ENCODE results near the gene HNRNPL. TPM values are rescaled to one million over a fixed set of nuclear protein-coding genes. Genes with fewer than 3 reads are reported as not detected.
"Not testable (repeated sequence)": the region's sequence is repeated elsewhere in the genome, so short reads cannot be mapped to it uniquely, and the experiment has no call there.

Gene HNRNPL
- total RNA-seq, 2 experiments from 2014 or later: 517 to 535 TPM

- CTCF ChIA-PET: interaction anchor here (0.6 to 2.3 kb wide), 2 partner anchors 20 to 54 kb away, joined by 4 to 6 read pairs; no protein-coding TSS in a partner anchor
- Mint-ChIP-seq H3K4me1 (no peaks in the 10 kb centered on the region), H3K36me3 (ENCODE audit: low read depth) (peaks cover 12% of the 10 kb centered on the region), H3K9me3 (no peaks in the 10 kb centered on the region), H3K27ac (peak within 1 kb of the TSS; percentile 5), H3K27me3 (no peaks in the 10 kb centered on the region), H3K4me3 (no peak within 1 kb of the TSS)
- POLR2A ChIA-PET: interaction anchor here (0.6 kb wide), 1 partner anchor 61 kb away, joined by 3 read pairs; no protein-coding TSS in a partner anchor
- no peak for DNase-seq
Observed at GRCh38 chr19:38812841-38813320, 36.9 kb downstream of the HNRNPL start, which contains the start of gene LGALS4. Gene LGALS4 (minus strand): TSS chr19:38812945. CDS start chr19:38812886, 59 bp downstream.

GRCh38 chr19:38812009-38812840 lies 37.6 kb downstream of the HNRNPL start:
- Mint-ChIP-seq H3K9me3 (no peaks in the 10 kb centered on the region), H3K4me1 (no peaks in the 10 kb centered on the region), H3K4me3 (no peak overlapping the region), H3K27me3 (no peaks in the 10 kb centered on the region), H3K36me3 (ENCODE audit: low read depth) (peaks cover 12% of the 10 kb centered on the region), H3K27ac (peak overlapping the region; percentile 5)
- CTCF ChIA-PET: interaction anchor here (0.7 to 2.3 kb wide), 3 partner anchors 19 to 583 kb away, joined by 3 to 6 read pairs (median 5); partner anchors contain the start of genes MRPS12 and SARS2
- no peak for DNase-seq
- POLR2A ChIA-PET: no interaction called here

GRCh38 chr19:38809592-38810252 lies 40.1 kb downstream of the HNRNPL start:
- Mint-ChIP-seq H3K4me3 (no peak overlapping the region), H3K27ac (no peak overlapping the region), H3K36me3 (ENCODE audit: low read depth) (peaks cover 1% of the 10 kb centered on the region), H3K9me3 (no peaks in the 10 kb centered on the region), H3K27me3 (no peaks in the 10 kb centered on the region), H3K4me1 (peaks cover 6% of the 10 kb centered on the region)
- ChIA-PET POLR2A (no interaction called here), CTCF (interaction anchor here (1.6 kb wide), 1 partner anchor 40 kb away, joined by 4 read pairs; no protein-coding TSS in a partner anchor)
- DNase-seq: no peak

GRCh38 chr19:38808741-38809140 lies 41.0 kb downstream of the HNRNPL start:
- POLR2A ChIA-PET: no interaction called here

GRCh38 chr19:38807374-38808098 lies 42.2 kb downstream of the HNRNPL start:
- CTCF ChIA-PET: interaction anchor here (0.6 to 1.1 kb wide), 3 partner anchors 15 to 313 kb away, joined by 3 to 4 read pairs (median 3); no protein-coding TSS in a partner anchor

More at GRCh38 chr19:38808741-38809140, 41.0 kb downstream of the HNRNPL start:
- CTCF ChIA-PET: interaction anchor here (0.7 to 1.6 kb wide), 2 partner anchors 39 to 480 kb away, joined by 3 to 4 read pairs; no protein-coding TSS in a partner anchor
- Mint-ChIP-seq H3K27me3 (no peaks in the 10 kb centered on the region), H3K4me1 (peaks cover 6% of the 10 kb centered on the region), H3K4me3 (no peak overlapping the region), H3K27ac (no peak overlapping the region), H3K9me3 (no peaks in the 10 kb centered on the region), H3K36me3 (ENCODE audit: low read depth) (peaks cover 1% of the 10 kb centered on the region)
- no peak for DNase-seq

GRCh38 chr19:38806371-38806770 lies 43.4 kb downstream of the HNRNPL start:
- no peaks in the 10 kb centered on the region for H3K9me3 Mint-ChIP-seq
- no peak overlapping the region for H3K27ac Mint-ChIP-seq
- peaks cover 1% of the 10 kb centered on the region for H3K36me3 Mint-ChIP-seq (ENCODE audit: low read depth)
- ChIA-PET CTCF (interaction anchor here (0.9 to 1.1 kb wide), 2 partner anchors 16 to 64 kb away, joined by 3 to 4 read pairs; no protein-coding TSS in a partner anchor), POLR2A (no interaction called here)
- no peak for DNase-seq
- no peak overlapping the region for H3K4me3 Mint-ChIP-seq
- no peaks in the 10 kb centered on the region for H3K27me3 Mint-ChIP-seq
- peaks cover 6% of the 10 kb centered on the region for H3K4me1 Mint-ChIP-seq

More at GRCh38 chr19:38807374-38808098, 42.2 kb downstream of the HNRNPL start:
- H3K4me3 Mint-ChIP-seq; H3K27ac Mint-ChIP-seq; H3K4me1 Mint-ChIP-seq; DNase-seq; H3K36me3 Mint-ChIP-seq (ENCODE audit: low read depth); H3K9me3 Mint-ChIP-seq; H3K27me3 Mint-ChIP-seq; POLR2A ChIA-PET: not testable (repeated sequence)

GRCh38 chr19:38805180-38805579 lies 44.6 kb downstream of the HNRNPL start:
- DNase-seq: no peak
- Mint-ChIP-seq H3K4me1 (peaks cover 6% of the 10 kb centered on the region), H3K9me3 (no peaks in the 10 kb centered on the region), H3K36me3 (ENCODE audit: low read depth) (peaks cover 1% of the 10 kb centered on the region), H3K4me3 (no peak overlapping the region), H3K27ac (peak overlapping the region; percentile 56), H3K27me3 (no peaks in the 10 kb centered on the region)
- ChIA-PET CTCF (no interaction called here), POLR2A (no interaction called here)

GRCh38 chr19:38803543-38803942 lies 46.2 kb downstream of the HNRNPL start:
- POLR2A ChIA-PET: no interaction called here
- no peak for DNase-seq
- Mint-ChIP-seq H3K9me3 (no peaks in the 10 kb centered on the region), H3K27ac (no peak overlapping the region), H3K4me3 (no peak overlapping the region), H3K4me1 (peaks cover 6% of the 10 kb centered on the region), H3K27me3 (no peaks in the 10 kb centered on the region), H3K36me3 (ENCODE audit: low read depth) (peaks cover 1% of the 10 kb centered on the region)
- CTCF ChIA-PET: interaction anchor here (1.2 kb wide), 1 partner anchor 9 kb away, joined by 4 read pairs; no protein-coding TSS in a partner anchor

- Mint-ChIP-seq H3K27me3 (no peaks in the 10 kb centered on the region), H3K4me1 (peaks cover 6% of the 10 kb centered on the region), H3K9me3 (no peaks in the 10 kb centered on the region), H3K4me3 (no peak overlapping the region), H3K36me3 (ENCODE audit: low read depth) (peaks cover 1% of the 10 kb centered on the region), H3K27ac (no peak overlapping the region)
- ChIA-PET CTCF (interaction anchor here (1.4 kb wide), 1 partner anchor 129 kb away, joined by 3 read pairs; the partner anchor contains the start of genes MRPS12 and SARS2), POLR2A (no interaction called here)
- DNase-seq: no peak
Observed at GRCh38 chr19:38801359-38802095, 48.3 kb downstream of the HNRNPL start.

- Mint-ChIP-seq H3K4me3 (no peak overlapping the region), H3K36me3 (ENCODE audit: low read depth) (peaks cover 1% of the 10 kb centered on the region), H3K27ac (no peak overlapping the region), H3K9me3 (no peaks in the 10 kb centered on the region), H3K27me3 (no peaks in the 10 kb centered on the region), H3K4me1 (peaks cover 6% of the 10 kb centered on the region)
- no peak for DNase-seq
- ChIA-PET POLR2A (no interaction called here), CTCF (interaction anchor here (1.4 kb wide), 1 partner anchor 129 kb away, joined by 3 read pairs; the partner anchor contains the start of genes MRPS12 and SARS2)
Observed at GRCh38 chr19:38800577-38801347, 49.0 kb downstream of the HNRNPL start.

GRCh38 chr19:38799104-38799503 lies 50.7 kb downstream of the HNRNPL start:
- no peaks in the 10 kb centered on the region for H3K4me1 Mint-ChIP-seq
- H3K27ac Mint-ChIP-seq: no peak overlapping the region
- CTCF ChIA-PET: interaction anchor here (0.5 to 0.9 kb wide), 2 partner anchors 29 to 156 kb away, joined by 3 read pairs; no protein-coding TSS in a partner anchor
- peaks cover 4% of the 10 kb centered on the region for H3K27me3 Mint-ChIP-seq
- DNase-seq: no peak
- H3K9me3 Mint-ChIP-seq: no peaks in the 10 kb centered on the region
- POLR2A ChIA-PET: no interaction called here
- H3K4me3 Mint-ChIP-seq: no peak overlapping the region
- no peaks in the 10 kb centered on the region for H3K36me3 Mint-ChIP-seq (ENCODE audit: low read depth)

Data from activated CD4-positive, alpha-beta T cell treated with anti-CD3 and anti-CD28 coated beads, Interleukin-2, amount 10 ng/mL, durations not matched to agents 7 days and 5 days (primary cell).